Activated CD4-positive, alpha-beta T cell treated with anti-CD3 and anti-CD28 coated beads, Interleukin-2, amount 50 U/mL, for 16 hours (primary cell): ENCODE data around the gene PRIM1.
"Not testable (repeated sequence)": the region's sequence is repeated elsewhere in the genome, so short reads cannot be mapped to it uniquely, and the experiment has no call there.

Experiments used
- DNase-seq: peaks from one replicate; pipeline ENCODE4 v3.0.0-alpha.2; 2020

The PRIM1 gene

GRCh38 chr12:56716933-56717880 lies 34.9 kb downstream of the PRIM1 start:
- no peak for DNase-seq

DNA sequence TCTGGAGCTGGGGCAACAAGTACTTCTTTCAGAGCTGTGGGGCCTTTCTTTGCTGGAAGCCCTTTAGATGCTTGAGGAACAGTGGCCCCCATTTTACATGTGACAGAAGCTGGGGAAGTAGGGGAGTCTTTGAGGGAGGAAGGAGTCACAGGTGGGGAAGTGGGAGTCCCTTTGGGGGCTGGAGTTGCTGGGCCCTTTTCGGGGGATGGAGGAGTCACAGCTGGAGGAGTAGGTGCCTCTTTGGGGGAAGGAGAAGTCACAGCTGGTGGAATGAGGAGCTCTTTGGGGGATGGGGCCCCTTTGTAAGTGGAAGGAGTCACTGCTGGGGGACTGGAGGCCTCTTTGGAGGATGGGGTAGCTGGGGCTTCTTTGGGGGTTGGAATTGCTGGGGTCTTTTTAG lies 35.7 kb downstream of the PRIM1 start:
- DNase-seq = no peak

GRCh38 chr12:56715798-56716197 lies 36.3 kb downstream of the PRIM1 start:
- no peak for DNase-seq

- DNase-seq = no peak
Observed at GRCh38 chr12:56714431-56714929, 37.6 kb downstream of the PRIM1 start.

- no peak for DNase-seq
Observed at GRCh38 chr12:56713345-56713744, 38.8 kb downstream of the PRIM1 start.

GRCh38 chr12:56709759-56710376 lies 42.3 kb downstream of the PRIM1 start:
- DNase-seq = no peak

DNA sequence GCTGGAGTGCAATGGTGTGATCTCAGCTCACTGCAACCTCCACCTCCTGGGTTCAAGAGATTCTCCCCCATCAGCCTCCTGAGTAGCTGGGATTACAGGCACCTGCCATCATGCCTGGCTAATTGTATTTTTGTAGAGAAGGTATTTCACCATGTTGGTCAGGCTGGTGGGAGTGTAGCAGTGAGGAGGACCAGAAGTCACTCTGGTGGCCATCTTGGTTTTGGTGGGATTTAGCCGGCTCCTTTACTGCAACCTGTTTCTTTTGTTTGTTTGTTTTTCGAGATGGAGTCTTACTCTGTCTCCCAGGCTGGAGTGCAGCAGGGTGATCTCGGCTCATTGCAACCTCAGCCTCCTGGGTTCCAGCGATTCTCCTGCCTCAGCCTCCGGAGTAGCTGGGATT lies 47.6 kb downstream of the PRIM1 start:
- DNase-seq = not testable (repeated sequence)

- DNase-seq = no peak
Observed at GRCh38 chr12:56699020-56699661, 53.0 kb downstream of the PRIM1 start.

DNA sequence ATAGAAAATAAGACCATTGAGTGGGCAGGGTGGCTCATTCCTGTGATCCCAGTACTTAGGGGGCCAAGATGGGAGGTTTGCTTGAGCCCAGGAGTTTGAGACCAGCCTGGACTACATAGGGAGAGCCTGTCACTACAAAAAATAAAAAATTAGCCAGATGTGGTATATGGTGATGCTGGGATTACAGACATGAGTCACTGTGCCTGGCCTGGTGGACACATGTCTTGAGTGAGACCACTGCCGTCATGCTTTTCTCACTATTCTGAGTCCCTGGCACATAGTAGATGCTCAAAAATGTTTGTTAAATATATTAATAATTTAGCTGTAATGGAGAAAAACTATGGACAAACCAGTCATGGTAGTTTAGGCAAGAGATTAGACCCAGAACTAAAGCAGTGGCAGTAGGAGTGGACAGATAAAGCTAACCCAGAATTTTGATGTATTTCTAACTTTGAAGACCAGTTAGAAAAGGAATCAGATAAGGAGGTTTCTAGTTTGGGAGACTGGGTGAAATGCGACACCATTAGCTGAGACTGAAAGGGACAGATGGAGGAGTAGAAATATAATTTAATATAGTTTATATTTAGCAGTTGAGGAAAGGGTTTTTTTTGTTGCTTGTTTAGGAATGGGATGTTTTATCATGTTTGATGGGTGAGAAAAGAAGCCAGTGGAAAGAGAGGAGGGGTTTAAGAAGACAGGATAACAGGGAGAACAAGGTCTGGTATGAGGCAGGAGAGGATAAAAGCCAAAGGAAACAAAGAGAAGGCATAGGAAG lies 56.6 kb downstream of the PRIM1 start:
- no peak for DNase-seq

- no peak for DNase-seq
Observed at GRCh38 chr12:56694161-56694560, 58.0 kb downstream of the PRIM1 start.

GRCh38 chr12:56688846-56689109 lies 63.3 kb downstream of the PRIM1 start:
- no peak for DNase-seq

DNA sequence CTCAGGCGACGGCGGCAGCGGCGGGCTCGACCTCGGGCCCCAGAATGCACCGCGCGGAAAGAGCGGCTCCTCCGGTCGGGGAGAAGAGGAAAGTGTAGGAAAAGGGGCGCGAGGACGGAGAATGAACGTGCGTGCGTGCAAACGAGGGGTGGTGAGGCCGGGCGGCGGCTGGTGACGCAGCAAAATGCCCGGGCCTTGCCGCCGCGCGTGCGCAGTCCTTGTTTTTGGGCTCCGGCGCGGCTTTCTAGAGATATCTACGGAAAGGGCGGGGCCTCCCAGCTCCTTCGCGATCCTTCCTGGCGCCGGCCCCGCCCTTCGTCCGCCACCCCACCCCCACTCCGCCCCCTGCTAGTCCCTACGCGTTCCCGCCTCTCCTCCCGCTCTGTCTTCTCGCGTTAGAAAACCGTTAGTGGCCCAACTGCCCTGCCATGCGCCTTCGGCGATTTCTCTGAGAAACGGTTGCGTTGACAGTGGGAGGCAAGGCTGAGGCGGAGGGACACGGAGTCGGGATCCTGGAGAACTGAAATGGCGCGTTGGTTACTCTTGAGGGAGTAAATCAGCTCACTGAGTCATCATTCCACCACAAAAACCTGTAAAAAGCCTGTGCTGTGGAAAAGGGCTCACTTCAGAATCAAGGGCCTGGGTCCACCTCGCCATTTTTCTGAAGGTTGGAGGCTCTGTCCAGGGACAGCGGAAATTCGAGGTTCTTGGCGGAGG lies 63.8 kb downstream of the PRIM1 start, which contains the start of gene PTGES3:
TSS of gene PTGES3 (minus strand) at position 156 of the 717 bp plus-strand sequence. CDS start 285 bp downstream, outside the sequence.
- DNase-seq = peak; percentile 99

GRCh38 chr12:56687223-56688128 lies 64.6 kb downstream of the PRIM1 start:
- DNase-seq = peak; percentile 42

DNA sequence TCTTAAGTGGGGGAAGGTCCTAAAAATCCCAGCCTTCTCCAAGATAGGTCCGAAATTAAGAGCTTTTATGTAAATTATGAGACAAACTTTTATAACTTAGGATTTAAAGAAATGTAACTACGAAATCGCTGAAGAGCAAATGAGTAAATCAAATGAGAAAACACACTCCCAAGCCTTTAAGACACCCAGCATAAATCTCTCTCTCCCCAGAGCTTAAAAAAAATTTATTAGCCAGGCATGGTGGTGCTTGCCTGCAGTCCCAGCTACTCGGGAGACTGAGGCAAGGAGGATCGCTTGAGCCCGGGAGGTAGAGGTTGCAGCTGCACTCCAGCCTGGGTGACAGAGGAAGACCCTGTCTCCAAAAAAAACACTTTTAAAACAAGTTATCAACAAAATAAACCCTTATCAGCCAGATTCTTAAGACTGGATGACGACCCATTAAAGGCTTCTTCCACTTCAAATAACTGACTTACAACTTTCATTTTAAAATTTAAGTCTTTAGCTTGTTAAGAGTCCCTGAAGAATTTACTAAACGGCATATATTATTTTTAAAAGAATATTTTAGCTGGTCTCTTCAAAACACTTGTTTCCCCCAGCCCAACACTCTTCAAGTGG lies 67.3 kb downstream of the PRIM1 start:
- no peak for DNase-seq

DNA sequence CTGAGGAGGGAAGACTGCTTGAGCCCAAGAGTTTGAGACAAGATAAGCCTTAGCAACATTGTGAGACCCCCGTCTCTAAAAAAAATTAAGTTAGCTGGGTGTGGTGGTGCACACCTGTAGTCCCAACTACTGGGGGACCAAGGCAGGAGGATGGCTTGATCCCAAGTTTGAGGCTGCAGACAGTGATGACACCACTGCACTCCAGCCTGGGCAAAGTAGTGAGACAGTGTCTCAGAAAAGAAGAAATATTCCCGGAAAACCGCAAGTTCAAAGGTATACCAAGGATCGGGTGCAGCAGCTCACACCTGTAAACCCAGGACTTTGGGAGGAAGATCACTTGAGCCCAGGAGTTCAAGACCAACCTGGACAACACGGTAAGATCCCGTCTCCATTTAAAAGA lies 69.8 kb downstream of the PRIM1 start:
- DNase-seq = no peak
